Left ventricle myocardium inferior (tissue), 1 donor: ENCODE data around the gene DDIT3. TPM values are rescaled to one million over a fixed set of nuclear protein-coding genes. Genes with fewer than 3 reads are reported as not detected.

Experiments used
- DNase-seq: peaks from one replicate; pipeline ENCODE4 v3.0.0-alpha.2; 2020
- H3K27ac ChIP-seq: fragments of 200-600 bp; replicated peaks from 2 replicates; pipeline ENCODE4 v1.8.0; 2021
- H3K27me3 ChIP-seq: fragments of 200-600 bp; 2 replicates; pipeline ENCODE4 v1.8.0; 2021; ENCODE audit warnings: low read depth
- H3K36me3 ChIP-seq: fragments of 200-600 bp; 2 replicates; pipeline ENCODE4 v1.8.0; 2021
- H3K4me1 ChIP-seq: fragments of 200-600 bp; 2 replicates; pipeline ENCODE4 v1.8.0; 2021
- H3K4me3 ChIP-seq: fragments of 200-600 bp; 2 replicates; pipeline ENCODE4 v1.8.0; 2021; ENCODE audit warnings: mild to moderate bottlenecking, moderate library complexity
- H3K9me3 ChIP-seq: fragments of 200-600 bp; replicated peaks from 2 replicates; pipeline ENCODE4 v1.8.0; 2021
- CTCF ChIP-seq: fragments of 200-600 bp; IDR thresholded peaks from 2 replicates; pipeline ENCODE4 v1.8.0; 2021; ENCODE audit warnings: antibody characterized with exemption, mild to moderate bottlenecking, borderline replicate concordance
- intact Hi-C: fragments of 100-400 bp; cut with micrococcal nuclease; formaldehyde crosslinking; loops from one replicate; pipeline ENCODE4 v1.11.0; 2022
- total RNA-seq: library from RNA; stranded (reverse); fragmentation: NEBNext Ultra II Directional; extraction: Animal tissue kit (Norgen Biotek cat#: 25700); gene quantifications from one replicate; pipeline ENCODE4 v1.2.1, GENCODE V29; 2021
- donor health status: DM: no; HTN: yes; CAD: no; lungs with severe emphysema.

The DDIT3 gene
- total RNA-seq, 1 donor from 2014 or later = 20.4 TPM

- Histone ChIP-seq H3K27me3 (no peaks in the 10 kb centered on the region), H3K27ac (no peak overlapping the region), H3K36me3 (peaks cover 90% of the 10 kb centered on the region), H3K4me1 (peaks cover 5% of the 10 kb centered on the region), H3K4me3 (no peak overlapping the region), H3K9me3 (no peaks in the 10 kb centered on the region)
- no peak for DNase-seq
- TF ChIP-seq CTCF = no peak
- intact Hi-C loops = no loop called here
Measured at GRCh38 chr12:57531836-57532235, 11.5 kb upstream of the DDIT3 start.

- no peak overlapping the region for H3K27ac ChIP-seq
Measured at GRCh38 chr12:57530396-57531142, 10.3 kb upstream of the DDIT3 start.

GRCh38 chr12:57529831-57530230, 9.5 kb upstream of the DDIT3 start:
- H3K4me3 ChIP-seq = no peak overlapping the region
- DNase-seq = no peak
- no peak for TF ChIP-seq CTCF
- peak overlapping the region; percentile 18 for H3K27ac ChIP-seq
- intact Hi-C loops = no loop called here
- H3K4me1 ChIP-seq = peaks cover 12% of the 10 kb centered on the region
- no peaks in the 10 kb centered on the region for H3K9me3 ChIP-seq
- H3K36me3 ChIP-seq = peaks cover 98% of the 10 kb centered on the region
- H3K27me3 ChIP-seq = no peaks in the 10 kb centered on the region

More at GRCh38 chr12:57530396-57531142, 10.3 kb upstream of the DDIT3 start:
- H3K27me3 ChIP-seq = no peaks in the 10 kb centered on the region
- intact Hi-C loops = no loop called here
- TF ChIP-seq CTCF = no peak
- H3K9me3 ChIP-seq = no peaks in the 10 kb centered on the region
- H3K4me3 ChIP-seq = no peak overlapping the region
- peaks cover 5% of the 10 kb centered on the region for H3K4me1 ChIP-seq
- no peak for DNase-seq
- peaks cover 98% of the 10 kb centered on the region for H3K36me3 ChIP-seq

- Histone ChIP-seq H3K4me1 (peaks cover 20% of the 10 kb centered on the region), H3K9me3 (no peaks in the 10 kb centered on the region), H3K27me3 (no peaks in the 10 kb centered on the region), H3K27ac (no peak overlapping the region), H3K4me3 (no peak overlapping the region), H3K36me3 (peaks cover 97% of the 10 kb centered on the region)
- no peak for TF ChIP-seq CTCF
- intact Hi-C loops = no loop called here
- no peak for DNase-seq
Measured at GRCh38 chr12:57528831-57529555, 8.7 kb upstream of the DDIT3 start.

GRCh38 chr12:57528176-57528575, 7.9 kb upstream of the DDIT3 start:
- intact Hi-C loops = no loop called here
- no peak for TF ChIP-seq CTCF
- Histone ChIP-seq H3K4me1 (peaks cover 28% of the 10 kb centered on the region), H3K27me3 (no peaks in the 10 kb centered on the region), H3K9me3 (no peaks in the 10 kb centered on the region), H3K4me3 (no peak overlapping the region), H3K27ac (no peak overlapping the region), H3K36me3 (peaks cover 89% of the 10 kb centered on the region)
- DNase-seq = no peak
